22Rv1 (cell line): Measurements from ENCODE around the gene SV2C.

ENCODE experiments used
- H3K27ac ChIP-seq: fragments of 450-650 bp; 2 replicates; pipeline ENCODE4 v1.5.1; 2017
- ZFX ChIP-seq: fragments of 450-650 bp; IDR thresholded peaks from 2 replicates; pipeline ENCODE4 v1.6.1; 2017; ENCODE audit warnings: antibody characterized with exemption, borderline replicate concordance
- TF ChIP-seq, protein P1 (sequence below): fragments of 450-650 bp; IDR thresholded peaks from 2 replicates; pipeline ENCODE4 v1.5.1; 2017; ENCODE audit warnings: mild to moderate bottlenecking

Gene SV2C

DNA sequence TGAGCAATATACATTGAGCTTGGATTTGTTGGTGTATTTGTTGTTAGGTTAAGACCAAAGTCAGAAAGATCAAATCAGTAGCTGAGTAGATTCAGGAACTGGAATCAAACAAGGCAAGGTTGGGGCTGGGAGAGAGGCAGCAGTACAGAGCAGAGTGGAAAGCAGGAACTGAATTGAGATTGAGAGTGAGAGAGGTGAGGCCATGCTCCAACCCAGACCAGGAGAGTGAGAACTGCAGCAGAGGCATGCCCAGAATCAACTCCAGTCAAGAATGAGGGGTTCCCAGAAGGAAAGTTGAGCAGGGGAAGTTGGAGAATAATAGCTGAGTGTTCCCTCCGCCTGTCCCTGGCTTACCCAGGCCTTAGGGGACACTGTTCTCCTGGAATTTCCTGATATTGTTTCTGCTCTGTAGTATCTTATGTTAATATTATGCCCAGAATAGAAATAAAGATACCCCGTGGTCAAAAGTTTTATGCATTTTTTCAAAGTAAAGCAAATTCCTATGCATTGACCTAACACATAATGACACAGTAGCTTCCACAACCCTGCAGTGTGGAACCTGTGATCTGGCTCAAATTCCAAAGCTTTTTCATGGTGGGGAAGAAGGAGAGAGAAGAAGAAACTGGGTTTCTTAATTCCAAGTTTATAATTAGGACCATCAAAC is 82.7 kb downstream of the SV2C start:
- H3K27ac ChIP-seq, result no peak overlapping the region
- TF ChIP-seq, protein P1, sequence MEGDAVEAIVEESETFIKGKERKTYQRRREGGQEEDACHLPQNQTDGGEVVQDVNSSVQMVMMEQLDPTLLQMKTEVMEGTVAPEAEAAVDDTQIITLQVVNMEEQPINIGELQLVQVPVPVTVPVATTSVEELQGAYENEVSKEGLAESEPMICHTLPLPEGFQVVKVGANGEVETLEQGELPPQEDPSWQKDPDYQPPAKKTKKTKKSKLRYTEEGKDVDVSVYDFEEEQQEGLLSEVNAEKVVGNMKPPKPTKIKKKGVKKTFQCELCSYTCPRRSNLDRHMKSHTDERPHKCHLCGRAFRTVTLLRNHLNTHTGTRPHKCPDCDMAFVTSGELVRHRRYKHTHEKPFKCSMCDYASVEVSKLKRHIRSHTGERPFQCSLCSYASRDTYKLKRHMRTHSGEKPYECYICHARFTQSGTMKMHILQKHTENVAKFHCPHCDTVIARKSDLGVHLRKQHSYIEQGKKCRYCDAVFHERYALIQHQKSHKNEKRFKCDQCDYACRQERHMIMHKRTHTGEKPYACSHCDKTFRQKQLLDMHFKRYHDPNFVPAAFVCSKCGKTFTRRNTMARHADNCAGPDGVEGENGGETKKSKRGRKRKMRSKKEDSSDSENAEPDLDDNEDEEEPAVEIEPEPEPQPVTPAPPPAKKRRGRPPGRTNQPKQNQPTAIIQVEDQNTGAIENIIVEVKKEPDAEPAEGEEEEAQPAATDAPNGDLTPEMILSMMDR, result no peak
- TF ChIP-seq ZFX, result no peak

DNA sequence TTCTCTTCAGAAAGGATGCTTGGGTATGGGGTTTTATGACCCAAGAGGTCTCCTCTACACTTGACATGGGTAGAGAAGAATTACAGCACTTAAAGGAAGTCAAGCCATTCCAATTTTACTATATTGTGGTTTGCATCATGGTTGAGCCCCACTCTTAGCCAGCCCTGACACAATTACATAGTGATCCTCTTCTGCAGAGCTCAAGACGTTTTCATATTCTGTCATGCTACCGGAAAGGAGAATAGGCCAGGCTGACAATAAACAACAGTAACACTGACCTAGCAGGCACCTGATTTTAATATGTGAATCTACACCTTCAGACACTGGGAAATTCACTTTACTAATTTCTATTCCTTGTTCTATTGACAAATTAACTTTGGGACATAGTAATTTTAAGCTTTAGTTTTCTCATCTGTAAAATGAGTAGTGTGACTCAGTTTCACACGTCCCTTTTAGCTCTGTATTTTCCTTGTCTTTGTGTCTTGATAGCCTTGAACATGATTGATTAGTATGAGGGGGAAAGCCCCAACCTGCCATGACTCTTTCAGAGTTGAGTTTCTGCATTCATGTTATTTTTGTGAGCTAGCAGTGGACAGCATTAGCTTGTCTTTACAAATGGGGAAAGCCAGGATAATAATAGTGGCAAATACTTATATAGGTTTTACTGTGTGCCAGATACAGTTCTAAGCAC is 83.8 kb downstream of the SV2C start:
- TF ChIP-seq, protein P1, result no peak
- no peak for TF ChIP-seq ZFX
- H3K27ac ChIP-seq, result no peak overlapping the region

DNA sequence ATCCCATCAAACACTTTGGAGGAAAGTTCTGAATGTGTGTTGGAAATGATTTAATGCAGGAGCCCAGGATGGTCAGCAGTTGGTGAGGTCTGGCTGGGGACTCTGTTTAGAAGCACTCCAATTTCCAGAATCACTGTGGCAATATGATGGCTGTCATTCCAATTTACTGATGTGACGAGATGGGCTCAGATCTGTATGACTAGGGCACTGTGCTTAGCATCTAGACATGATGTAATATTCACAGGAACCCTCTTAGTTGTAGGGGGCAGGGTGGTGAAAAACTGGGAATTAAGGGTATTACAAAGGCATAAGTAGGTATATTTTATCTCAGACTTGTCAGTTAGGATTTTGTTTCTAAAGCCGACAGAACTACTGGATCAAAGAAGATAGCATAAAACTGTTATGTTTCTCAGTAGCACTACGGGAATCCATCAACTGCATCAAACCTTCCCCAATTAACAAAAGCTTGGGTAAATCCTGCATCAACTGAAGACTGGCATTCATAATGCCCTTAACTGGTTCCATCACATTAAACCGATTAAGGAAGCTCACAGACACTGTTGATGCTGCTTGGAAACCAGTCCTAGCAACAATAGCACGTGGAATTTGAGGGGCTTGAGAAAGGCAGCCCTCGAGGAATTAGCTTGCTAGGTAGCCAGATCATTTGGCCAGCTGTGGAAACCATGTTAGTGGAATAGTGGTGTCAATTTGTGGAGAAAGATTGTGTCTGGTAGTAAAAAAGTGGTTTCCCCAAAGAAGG is 86.1 kb downstream of the SV2C start:
- TF ChIP-seq, protein P1, result no peak
- TF ChIP-seq ZFX, result no peak

DNA sequence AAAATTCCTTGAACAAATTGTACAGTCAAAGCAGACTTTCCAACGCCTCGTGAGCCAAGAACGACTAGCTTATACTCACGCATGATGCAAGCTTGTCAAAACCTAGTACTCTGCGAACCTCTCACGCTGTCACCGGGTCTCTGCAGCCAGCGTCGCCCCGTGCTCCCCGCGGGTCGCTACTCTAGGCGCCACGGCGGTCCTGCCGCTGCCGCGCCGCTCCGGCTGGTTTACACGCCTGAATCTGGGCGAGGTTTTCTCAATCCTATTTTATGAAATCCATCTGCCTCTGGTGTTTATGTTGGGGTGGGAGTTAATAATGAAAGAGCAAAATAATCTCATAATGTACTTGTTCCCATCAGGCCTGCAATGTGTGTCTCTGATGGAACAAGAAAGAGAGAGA is 90.9 kb downstream of the SV2C start:
- TF ChIP-seq, protein P1, result no peak
- TF ChIP-seq ZFX, result no peak
- no peak overlapping the region for H3K27ac ChIP-seq

More for the DNA sequence above, 86.1 kb downstream of the SV2C start:
- no peak overlapping the region for H3K27ac ChIP-seq

DNA sequence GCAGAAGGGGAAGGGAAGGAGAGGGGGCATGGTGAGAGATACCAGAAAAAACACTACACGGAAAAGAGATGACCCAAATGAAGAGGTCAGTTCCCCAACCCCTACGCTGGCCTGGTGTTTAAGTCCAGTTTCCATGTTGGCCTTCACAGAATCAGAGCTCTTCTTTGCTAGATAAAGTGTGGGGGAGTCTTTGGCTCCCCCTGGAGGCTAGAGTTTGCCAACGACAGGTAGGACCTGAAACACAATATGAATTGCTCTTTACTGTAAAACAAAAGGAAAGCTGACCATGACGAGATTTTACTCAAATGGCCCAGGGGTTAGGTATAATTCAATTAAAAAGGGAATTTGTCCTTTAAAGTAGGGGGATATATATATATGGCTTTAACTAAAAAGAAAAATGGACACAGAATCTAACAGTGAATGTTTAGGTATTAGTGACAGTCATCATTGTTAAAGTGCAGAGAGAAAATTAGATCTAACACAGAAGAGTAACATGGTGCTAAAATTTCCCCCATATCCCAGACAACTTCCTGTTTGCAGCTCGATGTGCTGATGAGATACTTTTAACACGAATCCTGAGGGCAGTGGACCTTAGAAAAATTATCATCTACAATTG is 92.0 kb downstream of the SV2C start:
- TF ChIP-seq, protein P1, result peak; percentile 93
- no peak for TF ChIP-seq ZFX
- no peak overlapping the region for H3K27ac ChIP-seq

DNA sequence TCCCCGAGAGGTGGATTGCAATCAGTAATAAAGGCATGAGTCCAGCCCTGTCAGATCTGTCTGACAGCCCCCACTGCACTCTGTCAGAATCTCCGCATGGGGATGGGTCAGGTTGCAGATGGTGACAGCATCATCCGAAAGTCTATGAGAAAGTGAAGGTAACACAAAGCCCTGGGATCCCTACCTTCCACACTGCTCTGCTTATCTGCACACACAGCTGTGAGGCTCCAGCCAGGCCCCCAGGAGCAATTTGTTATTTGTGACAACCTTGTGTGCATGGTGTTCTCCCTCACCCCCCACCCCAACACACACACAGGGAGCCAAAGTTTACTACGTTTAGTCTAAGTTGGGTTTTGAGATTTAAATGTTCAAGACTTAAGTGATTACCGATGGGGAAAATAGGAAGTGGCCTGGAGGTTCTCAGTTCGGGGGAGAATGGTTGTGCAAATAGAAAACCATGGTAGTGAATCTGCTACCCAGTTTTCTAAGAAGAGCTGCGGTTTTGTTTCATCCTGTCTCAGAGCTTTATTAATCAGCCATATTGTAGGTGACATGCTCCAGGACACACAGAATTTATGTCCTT is 92.7 kb downstream of the SV2C start:
- TF ChIP-seq, protein P1, result no peak
- no peak for TF ChIP-seq ZFX
- no peak overlapping the region for H3K27ac ChIP-seq
